22Rv1 (cell line): ENCODE data around the gene NBAS.

Source experiments
- CTCF ChIP-seq: fragments of 450-650 bp; IDR thresholded peaks from 2 replicates; pipeline ENCODE4 v1.5.1; 2017; ENCODE audit warnings: mild to moderate bottlenecking
- ZFX ChIP-seq: fragments of 450-650 bp; IDR thresholded peaks from 2 replicates; pipeline ENCODE4 v1.6.1; 2017; ENCODE audit warnings: antibody characterized with exemption, borderline replicate concordance

DNA sequence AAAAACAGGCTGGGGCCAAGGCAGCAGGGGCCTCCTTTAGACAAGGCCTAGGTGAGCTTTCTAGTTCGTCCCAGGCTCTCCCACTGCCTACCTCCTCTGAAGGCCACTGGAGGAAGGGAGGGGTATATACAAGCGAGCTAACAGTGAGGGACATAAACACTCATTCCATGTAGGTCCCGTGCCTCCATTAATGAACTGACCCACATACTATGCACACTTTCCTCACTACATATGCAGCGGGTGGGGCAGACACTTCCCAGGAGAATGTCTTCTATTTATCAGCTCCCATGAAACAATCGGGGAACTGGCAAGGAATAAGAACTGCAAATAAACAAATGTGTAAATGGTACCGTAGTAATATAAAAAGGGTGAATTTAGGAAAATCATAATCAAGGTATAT, 336.5 kb downstream of the NBAS start:
- TF ChIP-seq CTCF (no peak), ZFX (no peak)
